ENCODE measurements around the gene DCAF8. TPM values are rescaled to one million over a fixed set of nuclear protein-coding genes. Genes with fewer than 3 reads are reported as not detected.
A peak's percentile ranks its signal among the peaks of the same experiment; 100 is the strongest.

DCAF8 gene
- total and polyA plus RNA-seq, 2 donors (not counting 1 experiment from before 2014, with no cell fraction given) = 194 to 266 TPM

DNA sequence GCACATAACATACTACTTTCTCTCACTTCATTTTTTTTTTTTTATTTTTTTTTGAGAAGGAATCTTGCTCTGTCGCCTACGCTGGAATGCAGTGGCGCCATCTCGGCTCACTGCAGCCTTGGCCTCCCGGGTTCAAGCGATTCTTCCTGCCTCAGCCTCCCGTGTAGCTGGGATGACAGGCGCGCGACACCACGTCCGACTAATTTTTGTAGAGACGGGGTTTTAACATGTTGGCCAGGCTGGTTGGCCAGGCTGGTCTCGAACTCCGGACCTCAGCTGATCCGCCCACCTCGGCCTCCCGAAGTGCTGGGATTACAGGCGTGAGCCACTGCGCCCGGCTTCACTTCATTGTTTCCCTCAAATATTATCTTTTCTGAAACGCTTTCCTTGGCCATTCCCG lies 23.2 kb upstream of the DCAF8 start:
- Histone ChIP-seq H3K4me3 (ENCODE audit: control extremely low read depth in 1 of 5, extremely low read depth in 1 of 5, insufficient read depth in 1 of 5, low read depth in 2 of 5, low read length in 4 of 5) (peak overlapping the region; percentile 60 to 88 (median 78)), H3K79me2 (ENCODE audit: control insufficient read depth, insufficient read depth, low read length) (peaks cover 30% of the 10 kb centered on the region), H3K9me3 (ENCODE audit: control extremely low read depth in 1 of 3, control insufficient read depth in 2 of 3, insufficient read depth in 1 of 3, low read length in 2 of 3) (no peaks in the 10 kb centered on the region), H3K4me2 (replicated peaks; ENCODE audit: low read depth, low read length, poor library complexity, severe bottlenecking) (peak overlapping the region; percentile 77), H3K9ac (ENCODE audit: low read length) (peak overlapping the region; percentile 78), H4K20me1 (ENCODE audit: control insufficient read depth, insufficient read depth, low read length, poor library complexity, severe bottlenecking) (no peaks in the 10 kb centered on the region), H3K4me1 (ENCODE audit: control insufficient read depth in 2 of 2, insufficient read depth in 2 of 2, low read length in 2 of 2) (peaks cover 9 to 21% of the 10 kb centered on the region in 2 donors), H3K27ac (ENCODE audit: low read length in 2 of 2) (peak overlapping the region in 1 of 2 donors; percentile 75), H2AFZ (ENCODE audit: insufficient read depth, low read depth, low read length, poor library complexity, severe bottlenecking) (peak overlapping the region; percentile 81), H3K36me3 (replicated peaks in 1 of 2; ENCODE audit: control extremely low read depth in 1 of 2, control insufficient read depth in 1 of 2, extremely low read depth in 1 of 2, insufficient read depth in 2 of 2, low read length in 1 of 2) (peaks cover 0 to 40% of the 10 kb centered on the region in 2 experiments), H3K27me3 (replicated peaks in 1 of 4; ENCODE audit: control extremely low read depth in 1 of 4, control insufficient read depth in 3 of 4, insufficient read depth in 4 of 4, low read length in 3 of 4) (no peaks in the 10 kb centered on the region)
- Mint-ChIP-seq H3K27ac (peak overlapping the region; percentile 50), H3K4me3 (peak overlapping the region; percentile 76), H3K27me3 (no peaks in the 10 kb centered on the region), H3K4me1 (peaks cover 21% of the 10 kb centered on the region), H3K9me3 (ENCODE audit: insufficient read depth) (no peaks in the 10 kb centered on the region)
- ATAC-seq (ENCODE audit: low read depth) (no peak), DNase-seq (no peak)
- 90% methylated on average over 19 of the region's 23 CpGs for WGBS (ENCODE audit: insufficient coverage)
- ChIA-PET CTCF (interaction anchor here (0.7 to 2.0 kb wide), 7 partner anchors 20 to 198 kb away, joined by 3 to 9 read pairs (median 4); partner anchors contain the start of gene DCAF8), POLR2A (interaction anchor here (0.7 to 2.2 kb wide), 3 partner anchors 23 to 1029 kb away, joined by 3 to 20 read pairs (median 3); partner anchors contain the start of genes DCAF8 and SDHC)
- intact Hi-C loops (cut with micrococcal nuclease) = loop anchor here (1.0 to 2.0 kb wide), 4 partner anchors 23 to 187 kb away; partner anchors contain the start of genes COPA, DCAF8, IGSF8 and NCSTN
- TF ChIP-seq EZH2 (IDR thresholded peaks at IDR 0.05; ENCODE audit: borderline replicate concordance, insufficient read depth, low read depth, low read length, poor library complexity, severe bottlenecking) = no peak
- TF ChIP-seq CTCF (IDR thresholded peaks at IDR 0.05) = no peak

- ChIA-PET POLR2A (interaction anchor here (1.0 to 2.2 kb wide), 3 partner anchors 22 to 184 kb away, joined by 3 to 20 read pairs (median 3); partner anchors contain the start of gene DCAF8), CTCF (interaction anchor here (0.6 to 2.0 kb wide), 10 partner anchors 19 to 468 kb away, joined by 3 to 9 read pairs (median 4); partner anchors contain the start of gene DCAF8)
- no peaks in the 10 kb centered on the region for H3K9me3 ChIP-seq (ENCODE audit: control extremely low read depth in 1 of 3, control insufficient read depth in 2 of 3, insufficient read depth in 1 of 3, low read length in 2 of 3)
- H3K4me3 ChIP-seq (ENCODE audit: control extremely low read depth in 1 of 5, extremely low read depth in 1 of 5, insufficient read depth in 1 of 5, low read depth in 2 of 5, low read length in 4 of 5) = peak within 1 kb of the TSS; percentile 60 to 88 (median 78)
- H3K36me3 ChIP-seq (replicated peaks in 1 of 2; ENCODE audit: control extremely low read depth in 1 of 2, control insufficient read depth in 1 of 2, extremely low read depth in 1 of 2, insufficient read depth in 2 of 2, low read length in 1 of 2) = peaks cover 0 to 40% of the 10 kb centered on the region in 2 experiments
- TF ChIP-seq EZH2 (IDR thresholded peaks at IDR 0.05; ENCODE audit: borderline replicate concordance, insufficient read depth, low read depth, low read length, poor library complexity, severe bottlenecking) (no peak), CTCF (IDR thresholded peaks at IDR 0.05) (no peak)
- H3K27me3 ChIP-seq (replicated peaks in 1 of 4; ENCODE audit: control extremely low read depth in 1 of 4, control insufficient read depth in 3 of 4, insufficient read depth in 4 of 4, low read length in 3 of 4) = no peaks in the 10 kb centered on the region
- H3K9me3 Mint-ChIP-seq (ENCODE audit: insufficient read depth) = no peaks in the 10 kb centered on the region
- peak within 1 kb of the TSS; percentile 97 for H3K4me3 Mint-ChIP-seq
- peaks cover 9 to 21% of the 10 kb centered on the region in 2 donors for H3K4me1 ChIP-seq (ENCODE audit: control insufficient read depth in 2 of 2, insufficient read depth in 2 of 2, low read length in 2 of 2)
- peak within 1 kb of the TSS; percentile 26 to 75 for H3K27ac ChIP-seq (ENCODE audit: low read length in 2 of 2)
- DNase-seq = peak; percentile 94
- H3K4me2 ChIP-seq (replicated peaks; ENCODE audit: low read depth, low read length, poor library complexity, severe bottlenecking) = peak within 1 kb of the TSS; percentile 77
- intact Hi-C loops (cut with micrococcal nuclease) = loop anchor here (1.0 to 2.0 kb wide), 4 partner anchors 23 to 187 kb away; partner anchors contain the start of genes COPA, DCAF8, IGSF8 and NCSTN
- peak within 1 kb of the TSS; percentile 96 for H3K27ac Mint-ChIP-seq
- under 1% methylated on average over 20 of the region's 27 CpGs for WGBS (ENCODE audit: insufficient coverage)
- peaks cover 30% of the 10 kb centered on the region for H3K79me2 ChIP-seq (ENCODE audit: control insufficient read depth, insufficient read depth, low read length)
- peaks cover 21% of the 10 kb centered on the region for H3K4me1 Mint-ChIP-seq
- no peaks in the 10 kb centered on the region for H4K20me1 ChIP-seq (ENCODE audit: control insufficient read depth, insufficient read depth, low read length, poor library complexity, severe bottlenecking)
- no peaks in the 10 kb centered on the region for H3K27me3 Mint-ChIP-seq
- H2AFZ ChIP-seq (ENCODE audit: insufficient read depth, low read depth, low read length, poor library complexity, severe bottlenecking) = peak within 1 kb of the TSS; percentile 81
- peak within 1 kb of the TSS; percentile 78 for H3K9ac ChIP-seq (ENCODE audit: low read length)
- ATAC-seq (ENCODE audit: low read depth) = peak; percentile 100
These were observed 22.5 kb upstream of the DCAF8 start, which contains the start of gene PEX19 for GRCh38 chr1:160284782-160285344. Gene PEX19, minus strand, starts transcription at chr1:160285133. Its CDS starts 9 bp downstream, at chr1:160285124.
